ENCODE measurements around the gene SLC22A23.
A peak's percentile ranks its signal among the peaks of the same experiment; 100 is the strongest.

SLC22A23 gene

DNA sequence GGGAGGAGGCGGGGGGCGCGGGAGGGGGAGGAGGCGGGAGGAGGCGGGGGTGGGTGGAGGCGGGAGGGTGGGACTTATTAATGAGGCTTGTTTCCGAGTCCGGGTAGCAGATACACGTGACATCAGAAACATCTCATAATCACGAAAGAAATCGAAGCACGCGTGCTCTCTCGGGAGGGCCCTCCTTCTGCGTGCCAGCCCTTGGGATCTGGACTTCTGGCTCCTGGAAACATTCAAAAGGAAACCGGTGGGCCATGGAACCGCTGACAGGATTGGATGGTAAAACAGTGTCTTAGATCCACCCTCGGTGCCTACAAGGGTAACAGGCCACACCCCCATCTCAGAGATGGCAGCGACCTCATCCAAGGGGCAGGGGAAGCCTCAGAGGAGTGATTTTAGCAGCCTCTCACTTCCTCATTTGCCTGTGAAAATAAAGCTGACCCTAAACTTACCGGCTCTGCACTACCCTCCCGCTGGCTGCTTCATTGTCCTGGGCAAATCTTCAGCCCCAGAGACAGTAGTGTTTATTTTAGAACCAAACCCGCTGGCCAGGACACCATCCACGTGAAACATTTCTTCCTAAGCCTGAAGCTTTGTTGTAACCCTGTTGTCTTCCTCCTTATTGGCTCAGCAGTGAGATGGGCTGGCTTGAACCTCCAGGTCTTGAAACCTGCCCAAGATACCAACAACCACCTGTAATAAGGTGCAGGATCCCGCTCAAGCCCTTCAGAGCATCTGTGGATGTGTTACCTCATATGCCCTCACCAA, 100.6 kb downstream of the SLC22A23 start:
- H3K36me3 ChIP-seq (ENCODE audit: control insufficient read depth, insufficient read depth, low read length), result peaks cover 3% of the 10 kb centered on the region
- H3K4me3 ChIP-seq (ENCODE audit: low read length), result peak overlapping the region; percentile 57
- no peaks in the 10 kb centered on the region for H3K27me3 ChIP-seq (ENCODE audit: control insufficient read depth, insufficient read depth, low read length)
- H3K4me1 ChIP-seq (ENCODE audit: control insufficient read depth, insufficient read depth, low read length), result peaks cover 24% of the 10 kb centered on the region
- H3K9ac ChIP-seq (ENCODE audit: low read length), result peak overlapping the region; percentile 13
- H3K27ac ChIP-seq (ENCODE audit: low read depth, low read length), result peak overlapping the region; percentile 97

DNA sequence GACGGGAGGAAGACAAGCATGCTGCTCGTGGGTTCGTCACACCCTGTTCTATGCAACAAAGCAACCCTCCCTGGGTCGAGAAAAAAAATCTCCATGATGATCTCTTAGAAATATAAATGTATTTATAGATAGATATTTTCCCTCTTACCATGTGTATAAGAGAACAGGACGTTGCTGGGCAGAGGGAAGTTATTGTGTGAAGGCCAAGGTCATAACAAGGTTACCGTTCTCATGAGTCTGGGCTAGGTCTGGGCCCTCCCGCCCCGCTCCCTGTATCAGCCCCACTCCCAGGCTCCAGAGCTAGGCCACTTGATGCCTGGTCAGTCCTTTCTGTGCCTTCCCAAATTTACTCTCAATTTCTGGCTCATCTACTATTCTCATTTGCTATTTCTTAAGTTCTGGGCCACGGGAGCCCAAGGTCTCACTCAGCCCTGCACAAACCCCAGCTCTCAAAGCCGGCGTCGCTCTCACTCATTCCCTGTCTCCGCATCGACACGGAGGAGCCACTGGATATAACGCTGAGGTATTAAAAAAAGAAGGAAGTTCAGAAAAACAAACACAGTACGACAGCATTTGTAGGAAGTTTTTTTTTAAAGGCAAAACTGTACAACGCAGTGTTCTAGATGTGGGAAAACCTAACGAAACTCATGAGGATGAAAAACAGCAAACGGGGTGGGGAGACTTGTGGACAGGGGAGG, 101.3 kb downstream of the SLC22A23 start:
- Histone ChIP-seq H3K4me3 (ENCODE audit: low read length) (peak overlapping the region; percentile 46), H3K9ac (ENCODE audit: low read length) (peak overlapping the region; percentile 57), H3K4me1 (ENCODE audit: control insufficient read depth, insufficient read depth, low read length) (peaks cover 24% of the 10 kb centered on the region), H3K36me3 (ENCODE audit: control insufficient read depth, insufficient read depth, low read length) (peaks cover 1% of the 10 kb centered on the region), H3K27me3 (ENCODE audit: control insufficient read depth, insufficient read depth, low read length) (no peaks in the 10 kb centered on the region), H3K27ac (ENCODE audit: low read depth, low read length) (peak overlapping the region; percentile 97)

DNA sequence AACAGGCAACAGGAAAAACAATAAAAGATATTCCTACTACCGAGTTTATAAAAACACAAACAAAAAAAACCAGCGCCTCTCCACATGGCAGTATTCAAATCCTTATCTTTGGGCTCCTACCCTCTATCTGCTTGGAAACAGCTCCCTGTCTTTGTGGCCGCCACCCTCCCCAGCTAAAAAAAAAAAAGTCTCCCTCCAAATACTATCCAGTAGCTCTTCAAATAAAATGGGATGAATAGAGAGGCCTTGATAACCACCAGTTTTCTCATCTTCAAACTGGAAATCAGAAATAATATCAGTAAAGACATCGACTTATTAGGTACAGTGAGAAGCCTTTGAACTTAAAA, 101.9 kb downstream of the SLC22A23 start:
- Histone ChIP-seq H3K4me1 (ENCODE audit: control insufficient read depth, insufficient read depth, low read length) (peaks cover 24% of the 10 kb centered on the region), H3K27ac (ENCODE audit: low read depth, low read length) (peak overlapping the region; percentile 97), H3K4me3 (ENCODE audit: low read length) (no peak overlapping the region), H3K36me3 (ENCODE audit: control insufficient read depth, insufficient read depth, low read length) (no peaks in the 10 kb centered on the region), H3K27me3 (ENCODE audit: control insufficient read depth, insufficient read depth, low read length) (no peaks in the 10 kb centered on the region), H3K9ac (ENCODE audit: low read length) (no peak overlapping the region)

GRCh38 chr6:3353939-3354338, 102.9 kb downstream of the SLC22A23 start:
- H3K36me3 ChIP-seq (ENCODE audit: control insufficient read depth, insufficient read depth, low read length), result no peaks in the 10 kb centered on the region
- H3K27me3 ChIP-seq (ENCODE audit: control insufficient read depth, insufficient read depth, low read length), result no peaks in the 10 kb centered on the region
- H3K9ac ChIP-seq (ENCODE audit: low read length), result no peak overlapping the region
- no peak overlapping the region for H3K4me3 ChIP-seq (ENCODE audit: low read length)
- H3K27ac ChIP-seq (ENCODE audit: low read depth, low read length), result peak overlapping the region; percentile 97
- peaks cover 24% of the 10 kb centered on the region for H3K4me1 ChIP-seq (ENCODE audit: control insufficient read depth, insufficient read depth, low read length)

DNA sequence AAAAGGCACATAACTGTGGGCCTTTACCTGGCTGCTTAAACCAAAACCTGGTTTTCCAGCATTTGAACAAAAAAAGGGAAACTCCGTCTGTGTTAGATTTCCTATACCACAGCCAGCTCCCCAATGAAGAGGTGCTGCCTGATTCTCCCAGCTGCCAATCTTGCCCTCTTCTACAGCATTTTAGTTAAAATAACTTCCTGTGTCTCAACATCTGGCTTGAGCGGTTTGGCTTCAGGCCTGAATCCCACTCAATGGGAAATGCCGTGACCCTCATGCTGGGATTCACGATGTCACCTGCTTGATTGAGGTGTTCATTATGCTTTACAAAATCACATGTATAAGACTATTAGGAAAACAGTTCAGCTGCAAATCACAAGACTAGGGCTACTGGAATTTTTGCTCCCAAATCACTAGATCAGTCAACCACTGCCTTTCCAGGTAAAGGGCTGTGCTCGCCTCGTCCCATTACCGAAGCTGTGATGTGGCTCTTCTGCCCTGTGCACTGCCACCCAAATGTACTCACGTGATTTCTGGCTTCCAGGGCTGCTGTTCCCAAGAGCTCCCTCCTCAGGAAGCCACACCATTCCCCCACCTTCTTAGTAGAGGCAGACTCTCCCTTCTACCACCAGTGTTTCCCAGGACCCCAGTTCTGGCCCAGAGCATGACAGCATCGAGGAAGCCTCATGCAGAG, 103.5 kb downstream of the SLC22A23 start:
- H3K27me3 ChIP-seq (ENCODE audit: control insufficient read depth, insufficient read depth, low read length), result no peaks in the 10 kb centered on the region
- no peak overlapping the region for H3K4me3 ChIP-seq (ENCODE audit: low read length)
- no peak overlapping the region for H3K27ac ChIP-seq (ENCODE audit: low read depth, low read length)
- H3K9ac ChIP-seq (ENCODE audit: low read length), result no peak overlapping the region
- H3K4me1 ChIP-seq (ENCODE audit: control insufficient read depth, insufficient read depth, low read length), result peaks cover 24% of the 10 kb centered on the region
- H3K36me3 ChIP-seq (ENCODE audit: control insufficient read depth, insufficient read depth, low read length), result no peaks in the 10 kb centered on the region

DNA sequence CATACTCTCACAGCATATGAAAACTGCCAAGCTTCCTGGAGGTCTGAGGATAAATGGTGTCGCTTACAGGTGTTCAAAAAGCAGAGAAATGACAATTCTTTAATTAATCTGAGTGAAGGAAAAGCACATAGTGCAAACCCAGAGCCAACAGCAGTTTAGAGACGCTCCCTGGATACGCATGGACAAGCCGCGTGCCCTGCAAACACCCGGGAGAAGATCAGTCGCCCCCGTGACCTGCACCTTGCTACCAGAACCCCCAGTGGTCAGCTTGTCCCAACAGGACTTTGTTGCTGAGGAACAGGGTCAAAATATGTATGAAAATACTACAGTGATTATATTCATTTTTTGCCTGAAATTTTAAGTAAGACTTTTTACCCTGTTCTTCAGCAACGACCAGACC, 104.2 kb downstream of the SLC22A23 start:
- H3K4me1 ChIP-seq (ENCODE audit: control insufficient read depth, insufficient read depth, low read length), result peaks cover 21% of the 10 kb centered on the region

GRCh38 chr6:3351829-3352524, 104.9 kb downstream of the SLC22A23 start:
- Histone ChIP-seq H3K36me3 (ENCODE audit: control insufficient read depth, insufficient read depth, low read length) (no peaks in the 10 kb centered on the region), H3K4me1 (ENCODE audit: control insufficient read depth, insufficient read depth, low read length) (peaks cover 18% of the 10 kb centered on the region), H3K4me3 (ENCODE audit: low read length) (no peak overlapping the region), H3K27me3 (ENCODE audit: control insufficient read depth, insufficient read depth, low read length) (no peaks in the 10 kb centered on the region), H3K9ac (ENCODE audit: low read length) (no peak overlapping the region), H3K27ac (ENCODE audit: low read depth, low read length) (no peak overlapping the region)

More for the DNA sequence above, 104.2 kb downstream of the SLC22A23 start:
- H3K36me3 ChIP-seq (ENCODE audit: control insufficient read depth, insufficient read depth, low read length), result no peaks in the 10 kb centered on the region
- H3K27ac ChIP-seq (ENCODE audit: low read depth, low read length), result no peak overlapping the region
- no peaks in the 10 kb centered on the region for H3K27me3 ChIP-seq (ENCODE audit: control insufficient read depth, insufficient read depth, low read length)
- no peak overlapping the region for H3K9ac ChIP-seq (ENCODE audit: low read length)
- no peak overlapping the region for H3K4me3 ChIP-seq (ENCODE audit: low read length)

GRCh38 chr6:3351105-3351676, 105.7 kb downstream of the SLC22A23 start:
- Histone ChIP-seq H3K9ac (ENCODE audit: low read length) (no peak overlapping the region), H3K27me3 (ENCODE audit: control insufficient read depth, insufficient read depth, low read length) (no peaks in the 10 kb centered on the region), H3K4me3 (ENCODE audit: low read length) (no peak overlapping the region), H3K27ac (ENCODE audit: low read depth, low read length) (no peak overlapping the region), H3K36me3 (ENCODE audit: control insufficient read depth, insufficient read depth, low read length) (no peaks in the 10 kb centered on the region), H3K4me1 (ENCODE audit: control insufficient read depth, insufficient read depth, low read length) (peaks cover 10% of the 10 kb centered on the region)

DNA sequence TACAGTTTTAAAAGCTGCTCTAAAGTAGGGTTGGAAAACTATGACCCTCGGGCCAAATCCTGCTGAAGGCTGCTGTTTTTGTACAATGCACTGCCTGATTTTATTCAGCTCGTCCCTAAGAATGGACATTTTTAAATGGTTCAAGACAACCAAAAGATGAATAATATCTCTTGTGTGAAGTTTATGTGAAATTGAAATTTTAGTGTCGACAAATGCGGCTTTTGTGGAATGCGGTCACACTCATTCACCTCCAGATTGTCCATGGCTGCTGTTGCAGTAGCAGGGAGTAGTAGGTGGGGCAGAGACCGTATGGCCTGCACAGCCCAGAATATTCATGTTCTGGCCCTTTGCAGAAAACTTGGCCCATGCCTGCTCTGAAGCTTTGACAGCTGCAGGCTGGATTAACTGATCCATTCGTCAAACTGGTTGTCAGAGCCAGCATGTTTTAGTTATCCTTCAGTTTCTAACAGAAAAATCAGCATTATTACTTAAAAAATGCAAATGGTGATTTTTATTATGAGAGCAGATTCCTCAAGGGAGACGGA, 106.5 kb downstream of the SLC22A23 start:
- Histone ChIP-seq H3K9ac (ENCODE audit: low read length) (no peak overlapping the region), H3K4me3 (ENCODE audit: low read length) (no peak overlapping the region), H3K27ac (ENCODE audit: low read depth, low read length) (no peak overlapping the region), H3K27me3 (ENCODE audit: control insufficient read depth, insufficient read depth, low read length) (no peaks in the 10 kb centered on the region), H3K36me3 (ENCODE audit: control insufficient read depth, insufficient read depth, low read length) (no peaks in the 10 kb centered on the region), H3K4me1 (ENCODE audit: control insufficient read depth, insufficient read depth, low read length) (peaks cover 7% of the 10 kb centered on the region)

GRCh38 chr6:3349388-3350251, 107.2 kb downstream of the SLC22A23 start:
- Histone ChIP-seq H3K4me1 (ENCODE audit: control insufficient read depth, insufficient read depth, low read length) (no peaks in the 10 kb centered on the region), H3K27ac (ENCODE audit: low read depth, low read length) (no peak overlapping the region), H3K36me3 (ENCODE audit: control insufficient read depth, insufficient read depth, low read length) (no peaks in the 10 kb centered on the region)

DNA sequence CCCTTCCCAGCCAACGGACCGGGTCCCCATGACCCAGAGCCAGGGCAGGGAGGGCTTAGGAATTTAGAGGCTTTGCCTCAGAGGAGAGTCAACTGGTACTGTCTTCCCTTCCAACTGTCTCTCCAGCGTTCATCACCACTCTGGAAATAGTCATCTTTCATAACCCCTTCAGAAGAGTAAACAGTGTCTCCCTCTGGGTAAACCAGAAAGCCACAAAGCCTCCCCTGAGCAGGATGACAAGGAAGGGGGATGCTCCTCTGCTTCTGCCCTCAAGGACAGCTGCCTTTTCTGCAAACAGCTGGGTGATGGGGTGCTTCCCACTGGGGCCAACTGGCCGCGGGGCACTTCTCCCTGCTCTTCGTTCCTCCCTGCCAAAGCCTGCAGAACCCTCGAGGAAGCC, 108.0 kb downstream of the SLC22A23 start:
- no peak overlapping the region for H3K4me3 ChIP-seq (ENCODE audit: low read length)
- no peaks in the 10 kb centered on the region for H3K27me3 ChIP-seq (ENCODE audit: control insufficient read depth, insufficient read depth, low read length)
- no peak overlapping the region for H3K27ac ChIP-seq (ENCODE audit: low read depth, low read length)
- no peak overlapping the region for H3K9ac ChIP-seq (ENCODE audit: low read length)
- no peaks in the 10 kb centered on the region for H3K4me1 ChIP-seq (ENCODE audit: control insufficient read depth, insufficient read depth, low read length)
- H3K36me3 ChIP-seq (ENCODE audit: control insufficient read depth, insufficient read depth, low read length), result no peaks in the 10 kb centered on the region

More at GRCh38 chr6:3349388-3350251, 107.2 kb downstream of the SLC22A23 start:
- Histone ChIP-seq H3K27me3 (ENCODE audit: control insufficient read depth, insufficient read depth, low read length) (no peaks in the 10 kb centered on the region), H3K4me3 (ENCODE audit: low read length) (no peak overlapping the region), H3K9ac (ENCODE audit: low read length) (no peak overlapping the region)

Measured in rectal smooth muscle tissue (tissue), 1 donor.